Suppressor macrophage treated with lipopolysaccharide for 1 hour (primary cell): ENCODE results near the gene FKBP1A.
A peak's percentile ranks its signal among the peaks of the same experiment; 100 is the strongest.

Source experiments
- DNase-seq, 3 donors: peaks; one replicate each; pipeline ENCODE4 v3.0.0-alpha.2; 2020 to 2022

Gene FKBP1A

DNA sequence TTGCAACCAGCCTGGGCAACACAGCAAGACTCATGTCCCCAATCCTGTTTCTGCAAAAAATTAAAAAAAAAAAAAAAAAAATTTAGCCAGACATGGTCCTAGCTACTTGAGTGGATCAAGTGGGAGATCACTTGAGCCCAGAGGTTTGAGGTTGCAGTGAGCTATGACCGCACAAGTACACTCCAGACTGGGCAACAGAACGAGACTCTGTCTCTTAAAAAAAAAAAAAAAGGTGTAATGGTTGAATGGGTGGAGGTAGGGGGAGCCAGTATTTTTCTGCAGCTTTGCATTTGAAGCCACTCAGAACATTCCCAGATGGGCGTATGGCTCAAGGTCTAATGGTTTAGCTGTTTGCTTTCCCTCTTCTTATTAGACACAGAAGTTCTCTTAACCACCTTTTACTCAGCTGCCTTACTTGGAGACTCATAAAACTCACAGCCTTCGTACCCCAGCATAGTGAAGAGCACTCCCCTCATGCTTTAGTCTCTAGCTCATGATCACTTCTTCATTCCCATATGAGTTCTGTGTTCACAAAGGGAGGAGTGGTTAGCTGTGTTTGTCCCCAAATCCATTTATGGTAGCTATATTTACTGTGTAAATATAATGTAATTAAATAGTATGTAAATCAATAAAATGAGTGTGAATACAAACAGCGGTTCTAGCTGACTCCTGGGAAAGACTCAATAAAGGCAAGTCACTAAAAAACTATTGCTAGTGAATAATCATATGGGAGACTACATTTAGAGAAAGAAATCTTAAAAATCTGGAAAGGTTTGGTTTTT lies 9.0 kb downstream of the FKBP1A start:
- DNase-seq = no peak

DNA sequence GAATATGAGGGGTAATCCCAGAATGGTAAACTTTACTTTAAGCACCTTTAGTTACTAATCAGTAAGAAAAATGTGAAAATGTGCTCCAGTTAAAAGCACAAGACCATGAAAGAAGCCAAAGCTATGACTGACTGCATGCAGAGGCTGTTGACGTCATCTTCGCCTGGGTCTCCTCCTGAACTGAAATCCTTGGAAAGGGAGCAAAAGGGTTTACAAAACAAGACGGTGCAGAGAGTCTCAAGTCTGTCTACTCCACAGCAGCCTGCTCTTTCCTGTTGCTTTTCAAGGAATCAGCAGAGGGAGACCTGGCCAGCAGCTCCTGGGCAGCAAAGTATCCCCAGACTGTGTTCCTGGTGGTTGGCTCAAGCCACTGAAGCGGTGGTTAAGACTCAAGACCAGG lies 10.2 kb downstream of the FKBP1A start:
- DNase-seq = no peak

DNA sequence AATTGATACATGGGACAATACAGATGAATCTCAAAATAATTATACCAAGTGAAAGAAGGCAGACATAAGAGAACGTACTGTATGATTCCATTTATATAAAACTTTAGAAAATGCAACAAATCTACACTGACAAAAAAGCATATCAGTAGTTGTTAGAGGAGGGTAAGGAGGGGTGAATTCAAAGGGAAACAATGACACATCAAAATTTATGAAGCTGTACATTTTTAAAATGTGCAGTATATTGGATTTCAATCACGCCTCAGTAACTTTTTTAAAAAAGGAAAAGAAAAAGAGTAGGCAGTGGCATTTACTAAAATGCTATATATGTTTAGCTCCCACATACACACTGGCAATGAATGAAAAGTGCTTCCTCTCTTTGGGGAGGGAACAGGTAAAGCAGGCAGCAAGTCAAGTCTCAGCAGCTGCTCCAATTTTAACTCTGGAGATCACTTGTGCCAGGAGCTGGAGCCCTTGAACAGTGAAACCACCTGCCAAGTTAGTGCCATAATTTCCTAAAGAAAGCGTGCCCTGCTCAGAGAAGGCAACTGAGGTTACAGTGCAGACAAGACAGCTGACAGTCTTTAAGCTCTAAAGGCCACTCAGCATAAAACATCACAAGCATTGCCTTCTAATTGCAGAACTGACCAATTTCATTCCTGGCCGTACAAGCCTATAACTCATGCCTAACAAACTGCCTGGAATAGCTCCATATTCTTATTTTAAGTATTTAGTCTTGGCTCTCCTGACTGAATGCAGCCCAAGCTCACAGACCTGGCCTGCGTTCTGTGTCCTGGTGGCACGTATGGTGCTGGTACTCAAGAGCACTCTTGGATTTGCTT lies 10.9 kb downstream of the FKBP1A start:
- no peak for DNase-seq

DNA sequence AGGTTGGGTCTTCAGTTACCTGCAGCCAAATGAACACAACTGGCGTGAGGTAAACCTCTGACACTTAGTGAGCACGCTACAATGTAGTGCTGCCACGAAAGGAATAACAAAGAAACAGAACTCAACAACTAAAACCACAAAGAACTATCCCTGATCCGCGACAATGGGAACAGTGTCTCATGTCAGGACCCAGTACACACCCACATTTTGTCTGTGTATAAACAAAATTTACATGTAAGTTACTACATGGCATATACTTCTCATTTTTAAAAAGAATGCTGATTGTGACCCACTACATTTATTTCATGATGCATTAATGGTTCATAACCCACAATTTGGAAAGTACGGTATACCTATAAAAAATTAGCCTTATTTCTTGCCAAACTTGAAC lies 14.1 kb downstream of the FKBP1A start:
- peak in 1 of 3 donors; percentile 40 for DNase-seq

DNA sequence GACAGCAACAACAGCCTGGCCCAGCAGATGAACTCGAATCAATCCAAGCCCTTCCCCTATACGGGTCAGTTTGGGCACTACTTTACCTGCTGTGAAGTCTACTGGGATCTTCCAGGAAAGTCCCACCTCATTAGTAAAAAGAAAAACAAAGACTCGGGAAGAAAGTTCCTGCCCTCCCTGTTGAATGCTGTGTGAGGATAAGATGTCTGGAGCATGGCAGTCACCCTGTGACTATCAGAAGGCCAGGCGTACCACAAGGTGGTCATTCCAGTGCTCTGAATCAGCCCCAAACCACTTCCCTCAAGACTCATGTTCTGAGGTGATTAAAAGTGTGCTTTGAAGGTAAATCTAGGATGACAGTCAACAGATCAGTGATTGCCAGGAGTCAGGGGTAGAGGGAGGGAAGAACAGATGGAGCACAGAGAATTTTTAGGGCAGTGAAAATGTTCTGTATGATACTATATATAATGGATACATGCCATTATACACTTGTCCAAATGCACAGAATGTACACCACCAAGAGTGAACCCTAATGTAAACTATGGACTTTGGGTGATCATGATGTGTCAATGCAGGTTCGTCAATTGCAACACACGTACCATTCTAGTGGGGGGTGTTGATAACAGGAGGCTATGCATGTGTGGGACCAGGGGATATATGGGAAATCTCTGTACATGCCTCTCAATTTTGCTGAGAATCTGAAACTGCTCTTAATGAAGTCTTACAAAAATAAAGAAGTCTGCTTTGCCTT lies 14.7 kb downstream of the FKBP1A start:
- DNase-seq = no peak

DNA sequence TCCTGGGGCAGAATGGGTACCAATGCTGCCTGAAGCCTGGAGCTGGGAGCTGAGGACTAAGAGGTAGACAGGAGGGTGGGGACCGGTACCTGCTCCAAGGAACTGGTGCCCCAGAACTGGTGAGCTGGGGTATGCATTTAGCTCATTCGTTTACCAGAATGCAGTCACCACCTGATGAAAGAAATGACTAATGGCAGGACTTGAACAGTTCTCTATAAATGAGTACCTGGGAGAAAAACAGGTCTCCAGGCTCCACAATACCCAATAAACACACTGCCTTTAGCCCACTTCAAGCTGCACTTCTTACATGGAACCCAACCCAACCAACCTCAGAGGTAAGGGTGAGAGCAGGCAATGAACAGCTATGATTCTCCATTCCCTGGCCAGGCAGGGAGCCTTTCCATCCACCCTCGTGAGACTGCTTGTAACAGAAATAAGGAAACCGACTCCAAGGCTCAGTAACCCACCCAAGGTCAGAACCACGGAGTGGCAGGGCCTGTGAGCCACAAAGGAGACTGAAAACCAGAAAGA lies 15.4 kb downstream of the FKBP1A start:
- no peak for DNase-seq

DNA sequence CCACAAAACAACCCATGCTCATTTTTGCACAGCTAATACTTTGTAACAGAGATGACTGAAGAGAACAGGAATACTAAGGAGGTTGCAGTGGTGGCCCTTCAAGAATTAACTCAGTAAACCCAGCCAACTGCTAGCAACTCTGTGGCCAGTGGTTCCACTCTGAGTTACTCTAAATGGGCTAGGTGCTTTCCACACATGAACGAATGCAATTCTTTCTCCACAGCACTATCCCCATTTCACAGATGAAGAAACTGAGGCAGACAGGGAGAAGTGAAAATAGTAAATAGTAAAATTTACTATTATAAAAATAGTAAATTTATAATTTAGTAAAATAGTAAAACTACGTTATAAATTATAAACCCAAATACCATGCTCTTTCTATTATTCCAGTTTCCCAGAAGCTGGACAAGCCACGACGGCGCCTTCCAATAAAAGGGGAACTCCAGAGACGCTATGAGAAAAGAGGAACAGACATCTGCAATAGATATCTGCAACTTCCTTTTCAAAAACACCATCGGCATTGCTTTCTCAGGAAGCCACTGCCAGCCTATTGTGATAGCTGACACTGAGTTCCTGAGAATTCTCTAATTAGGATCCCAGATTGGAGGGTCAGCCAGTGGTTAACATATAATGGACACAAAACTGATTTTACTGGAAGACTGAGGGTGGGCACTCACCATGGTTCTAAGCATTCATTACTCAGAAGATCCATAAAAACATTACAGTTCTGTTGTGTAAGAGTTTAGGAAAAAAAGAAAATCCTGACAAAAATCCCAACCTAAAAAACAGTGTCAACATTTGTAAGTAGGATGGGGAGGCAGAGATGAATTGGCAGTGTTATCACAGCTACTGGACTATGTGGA lies 16.2 kb downstream of the FKBP1A start:
- peak; percentile 85 to 92 (median 92) for DNase-seq

DNA sequence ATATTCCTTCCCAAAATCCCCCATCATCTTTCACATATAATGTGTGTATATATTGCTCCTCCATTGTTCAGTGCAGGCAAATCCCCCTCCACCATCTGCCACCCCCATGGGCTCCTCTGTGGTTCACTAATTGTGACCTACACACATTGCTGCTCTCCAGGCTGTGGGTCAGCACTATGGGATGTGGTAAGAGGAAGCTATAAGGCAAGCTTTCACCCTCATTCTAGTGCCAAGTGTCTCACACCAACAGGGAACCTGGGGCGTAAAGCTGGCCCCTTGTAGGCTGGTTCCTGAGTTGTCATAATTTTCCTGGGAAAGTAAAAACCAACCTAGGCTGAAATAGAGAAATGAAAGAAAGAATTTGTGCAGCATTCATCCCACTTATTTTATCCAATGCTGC lies 16.8 kb downstream of the FKBP1A start:
- peak in 2 of 3 donors; percentile 64 to 75 for DNase-seq

DNA sequence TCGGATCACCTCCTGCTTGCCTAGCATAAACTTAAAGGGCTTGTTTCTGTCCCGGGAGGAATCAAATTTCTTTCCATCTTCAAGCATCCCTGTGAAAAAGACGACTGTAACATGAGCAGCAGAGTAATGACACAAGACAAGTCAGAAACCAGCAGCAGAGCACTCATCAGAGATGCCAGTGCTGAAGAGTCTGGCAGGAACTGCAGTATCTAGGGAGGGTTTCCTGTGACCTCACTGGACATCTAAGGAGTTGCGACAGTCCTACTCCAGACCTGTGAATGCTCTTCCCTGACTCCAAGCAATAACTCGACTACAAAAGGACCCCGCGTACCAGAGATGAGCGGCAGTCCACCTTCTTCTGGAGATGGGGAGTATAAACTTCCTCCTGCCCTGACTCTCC lies 17.3 kb downstream of the FKBP1A start:
- DNase-seq = peak; percentile 58 to 68 (median 63)

DNA sequence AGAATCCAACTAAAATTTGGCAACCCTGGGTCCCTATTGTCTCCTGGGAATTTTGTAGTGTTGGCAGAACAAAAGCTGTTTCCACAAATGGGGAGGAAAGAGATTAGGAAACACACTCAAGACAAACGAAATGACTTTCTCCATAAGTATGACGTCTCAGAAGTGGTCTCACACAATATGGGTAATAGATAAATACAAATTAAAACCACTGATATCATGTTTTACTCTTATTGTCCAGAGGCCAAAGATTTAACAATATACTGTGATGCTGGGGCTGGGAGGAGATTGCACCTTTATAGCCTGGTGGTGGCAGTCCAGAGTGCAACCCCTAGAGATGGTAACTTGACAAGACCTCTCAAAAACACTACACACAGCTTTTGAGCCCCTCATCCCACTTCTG lies 18.6 kb downstream of the FKBP1A start:
- DNase-seq = no peak

DNA sequence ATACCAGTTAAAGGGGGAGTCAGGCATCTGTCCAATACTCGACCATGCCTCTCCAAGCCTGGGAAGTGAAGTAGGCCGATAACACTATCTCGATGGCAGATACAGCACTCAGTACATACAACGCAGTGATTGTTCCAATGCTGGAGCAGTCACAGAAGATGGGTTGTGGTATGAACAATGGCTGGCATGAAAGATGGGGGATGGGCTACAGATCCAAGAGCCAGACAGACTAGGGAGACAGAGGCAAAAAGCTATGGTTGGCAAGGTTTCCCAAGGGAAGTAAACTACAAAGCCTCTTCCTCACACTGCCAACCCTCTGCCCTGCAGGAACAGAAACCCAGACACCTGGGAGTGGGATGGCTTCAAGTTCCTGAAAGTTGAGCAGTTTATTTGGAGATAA lies 19.2 kb downstream of the FKBP1A start:
- DNase-seq = no peak

DNA sequence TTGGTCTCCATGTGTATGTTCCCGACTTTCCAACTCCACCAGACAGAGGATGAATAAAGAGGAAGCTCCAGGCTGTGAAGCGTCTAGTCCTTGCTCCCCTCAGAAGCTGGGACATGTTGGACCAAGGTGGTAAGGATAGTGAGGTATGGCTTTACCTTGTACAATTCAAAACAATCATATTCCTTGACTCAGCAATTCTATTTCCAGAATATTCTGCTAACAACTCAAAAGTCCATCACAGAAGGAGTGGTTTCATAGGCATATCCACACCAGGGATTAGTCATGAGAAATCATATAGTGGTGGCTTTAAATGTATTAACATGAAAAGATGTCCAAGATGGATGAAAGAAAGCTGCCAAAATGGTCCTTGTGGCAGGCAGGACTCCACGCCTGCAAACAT lies 19.8 kb downstream of the FKBP1A start:
- DNase-seq = no peak

DNA sequence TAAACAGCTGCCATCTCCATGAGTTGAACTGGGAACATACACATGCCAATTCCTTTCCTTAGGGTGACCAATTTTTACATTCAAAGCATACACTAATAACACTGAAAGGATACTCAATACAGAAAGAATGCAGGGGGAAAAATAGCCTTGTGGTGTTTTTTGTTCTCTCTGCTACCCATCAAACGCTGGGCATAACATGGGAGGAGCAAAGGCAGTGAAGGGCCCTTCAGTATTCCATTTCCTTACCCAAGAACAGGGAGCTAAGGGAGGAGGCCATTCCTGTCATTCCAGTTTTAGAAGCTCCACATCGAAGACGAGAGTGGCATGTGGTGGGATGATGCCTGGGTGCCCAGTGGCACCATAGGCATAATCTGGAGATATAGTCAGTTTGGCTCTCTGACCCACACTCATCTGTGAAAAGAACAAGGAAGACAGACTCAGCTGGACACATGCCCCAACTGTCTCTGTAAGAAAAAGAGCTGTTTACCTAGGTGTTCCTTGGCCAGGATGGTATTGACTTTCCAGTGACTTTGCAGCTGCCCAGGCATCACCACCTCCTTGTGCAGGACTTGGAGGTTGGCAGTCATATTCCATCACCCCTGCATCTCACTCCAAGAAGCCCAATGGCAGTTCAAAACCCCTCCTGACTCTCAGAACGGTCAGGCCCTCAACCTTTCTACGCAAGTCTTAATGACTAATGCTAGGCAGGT lies 20.9 kb downstream of the FKBP1A start:
- no peak for DNase-seq

DNA sequence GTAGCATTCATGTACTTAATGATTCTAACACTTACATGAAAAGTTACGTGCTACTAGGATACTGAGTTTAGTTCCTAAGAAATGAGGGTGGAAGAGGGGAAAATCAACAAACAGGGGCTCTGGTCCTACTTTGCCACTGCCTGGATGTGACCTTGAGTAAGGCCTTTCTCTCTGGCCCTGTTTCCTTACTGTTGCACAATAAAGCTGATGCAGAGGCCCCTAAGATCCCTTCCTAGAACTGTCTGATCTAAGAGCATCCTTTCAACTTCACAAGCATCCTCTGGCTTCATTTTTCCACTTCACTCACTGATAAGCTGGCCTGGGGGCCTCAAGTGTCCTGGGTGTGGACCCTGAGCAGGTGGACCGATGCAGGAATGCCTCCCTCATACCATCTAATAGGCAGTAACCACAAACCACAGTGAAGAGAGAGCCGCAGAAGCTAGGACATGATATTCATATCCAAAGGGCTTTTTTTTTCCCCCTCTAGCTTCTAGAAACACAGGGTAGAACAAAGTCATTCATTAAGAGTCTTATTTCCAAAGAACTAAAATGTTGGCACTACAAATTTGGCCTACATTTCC lies 21.6 kb downstream of the FKBP1A start:
- no peak for DNase-seq

DNA sequence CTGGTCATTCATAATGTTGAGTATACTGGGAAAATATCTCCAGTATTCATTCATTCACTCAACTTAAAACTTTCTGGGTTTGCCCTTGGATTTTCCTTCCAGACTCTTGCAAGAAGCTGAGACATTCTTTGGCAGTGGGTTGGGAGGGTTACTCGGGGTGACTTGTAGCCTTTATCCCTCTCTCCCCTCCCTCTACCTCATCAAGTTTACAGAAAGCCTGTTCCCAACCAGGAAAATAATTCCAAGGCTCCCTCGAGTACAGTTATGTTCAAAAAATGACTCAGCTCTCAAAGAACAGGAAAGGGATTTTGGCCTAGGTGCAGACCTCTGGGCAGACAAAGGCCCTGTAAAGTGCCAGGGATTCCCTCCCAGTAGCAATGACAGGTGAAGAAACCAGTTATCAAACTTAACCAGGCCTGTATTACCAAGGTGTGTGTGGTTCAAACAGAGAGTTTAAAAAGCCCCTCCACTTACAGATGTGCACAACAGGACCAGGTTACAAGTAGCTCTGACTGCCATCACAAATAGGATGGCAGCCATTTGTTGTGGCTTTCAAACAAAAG lies 22.2 kb downstream of the FKBP1A start:
- peak in 1 of 3 donors; percentile 26 for DNase-seq

DNA sequence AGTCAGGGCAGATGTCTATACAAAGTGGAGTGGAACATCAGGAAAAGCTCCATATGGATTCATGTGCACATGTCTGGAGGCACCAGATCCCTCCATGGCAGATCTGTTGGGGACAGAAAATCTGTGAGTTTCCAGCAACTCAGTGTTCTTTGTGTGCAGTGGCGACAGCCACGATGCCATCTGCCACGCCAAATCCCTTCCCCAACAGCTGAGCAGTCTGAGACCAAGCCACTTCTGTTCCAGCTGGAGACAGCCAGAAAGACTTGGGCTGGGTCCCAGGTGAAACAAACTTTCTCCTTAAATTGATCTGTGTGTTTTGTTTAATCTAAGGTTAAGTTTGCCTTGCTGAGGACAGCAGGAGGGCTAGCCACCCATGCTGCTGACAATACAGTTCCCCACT lies 22.9 kb downstream of the FKBP1A start:
- no peak for DNase-seq

DNA sequence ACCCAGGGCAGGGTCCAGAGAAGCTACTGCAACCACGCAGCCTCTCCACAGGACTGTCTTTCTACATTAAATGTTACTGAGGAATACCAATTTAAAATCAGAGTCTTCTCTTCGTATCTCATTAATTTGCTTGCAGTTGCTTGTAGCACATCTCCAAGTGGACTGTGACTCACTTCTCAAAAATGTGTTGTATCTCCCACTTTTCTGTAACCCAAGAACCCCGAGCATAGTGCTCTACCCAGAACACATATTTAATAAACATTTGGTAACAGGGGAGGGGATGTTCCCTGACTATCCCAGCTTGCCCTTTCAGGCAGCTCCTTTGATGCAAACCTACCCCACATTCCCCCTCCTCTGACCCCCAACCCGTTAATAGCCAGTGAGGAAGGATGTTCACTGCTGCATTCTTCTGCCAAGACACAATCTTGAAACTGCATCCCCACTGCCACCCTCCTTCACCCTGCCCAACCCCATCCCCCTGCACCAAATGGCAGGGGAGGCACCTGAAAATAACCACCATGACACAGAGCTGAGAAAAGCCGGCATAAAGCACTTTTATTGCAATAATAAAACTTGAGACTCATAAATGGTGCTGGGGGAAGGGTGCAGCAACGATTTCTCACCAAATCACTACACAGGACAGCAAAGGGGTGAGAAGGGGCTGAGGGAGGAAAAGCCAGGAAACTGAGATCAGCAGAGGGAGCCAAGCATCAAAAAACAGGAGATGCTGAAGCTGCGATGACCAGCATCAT lies 24.2 kb downstream of the FKBP1A start:
- DNase-seq = no peak

DNA sequence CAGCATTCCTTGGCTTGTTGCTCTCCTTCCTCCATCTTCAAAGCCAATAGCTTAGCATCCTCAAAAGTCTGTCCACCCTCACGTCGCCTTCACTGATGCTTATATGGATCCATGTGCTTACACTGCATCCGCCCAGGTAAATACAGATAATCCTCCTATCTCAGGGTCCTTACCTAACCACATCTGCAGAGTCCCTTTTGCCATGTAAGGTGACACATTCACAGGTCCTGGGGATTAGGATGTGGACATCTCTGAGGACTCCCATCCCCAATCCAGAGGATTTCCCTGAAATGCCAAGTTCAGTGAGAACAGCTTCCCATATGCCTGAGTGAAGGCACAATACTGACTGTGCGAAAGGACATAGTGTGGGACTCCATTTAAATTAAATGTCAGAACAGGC lies 25.4 kb downstream of the FKBP1A start:
- no peak for DNase-seq

DNA sequence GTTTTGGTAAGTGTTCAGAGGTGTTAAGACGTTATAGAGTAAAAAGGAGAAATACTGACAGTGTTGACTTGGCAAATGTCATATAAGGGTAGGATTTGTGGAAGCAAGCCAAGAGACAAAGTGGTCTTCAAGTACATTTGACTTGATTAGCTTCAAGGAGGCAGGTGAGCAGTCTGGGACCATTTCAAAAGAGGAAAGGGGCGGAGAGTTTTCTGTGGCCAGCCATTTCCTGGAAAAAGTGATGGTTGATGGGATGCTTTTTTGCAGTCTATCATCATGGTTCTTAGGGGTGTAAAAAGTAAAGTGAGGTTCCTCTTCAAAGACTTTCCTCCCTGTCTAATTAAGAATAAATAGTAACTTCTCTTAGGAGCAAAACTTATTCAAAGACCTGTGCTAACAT lies 28.7 kb downstream of the FKBP1A start:
- DNase-seq = no peak

DNA sequence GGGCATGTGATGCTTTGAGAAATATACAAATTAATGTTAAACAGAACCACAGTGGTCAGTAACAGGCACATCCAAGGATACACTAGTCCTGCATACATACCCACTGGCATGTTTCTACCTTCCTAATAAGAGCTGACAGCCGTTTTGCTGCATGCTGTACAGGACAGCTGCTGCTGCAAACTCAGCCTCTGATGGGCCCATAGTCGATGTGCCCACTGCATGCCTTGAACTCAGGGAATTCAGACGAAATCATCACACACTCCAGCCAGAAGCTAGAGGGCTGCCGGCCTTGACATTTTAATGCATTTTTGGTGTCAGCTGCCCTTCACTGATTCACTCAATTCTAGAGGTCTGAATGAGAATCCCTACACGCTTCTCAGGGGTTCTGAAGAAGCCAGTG lies 29.3 kb downstream of the FKBP1A start:
- DNase-seq = no peak
